Activated CD4-positive, alpha-beta T cell treated with anti-CD3 and anti-CD28 coated beads, Interleukin-2, amount 50 U/mL, for 24 hours (primary cell): ENCODE measurements around the gene PRL.

Experiments
- DNase-seq, 2 donors: peaks; one replicate each; pipeline ENCODE4 v3.0.0-alpha.2; 2020; ENCODE audit warnings: low read depth in 1 of 2, low spot score in 1 of 2

Gene PRL

DNA sequence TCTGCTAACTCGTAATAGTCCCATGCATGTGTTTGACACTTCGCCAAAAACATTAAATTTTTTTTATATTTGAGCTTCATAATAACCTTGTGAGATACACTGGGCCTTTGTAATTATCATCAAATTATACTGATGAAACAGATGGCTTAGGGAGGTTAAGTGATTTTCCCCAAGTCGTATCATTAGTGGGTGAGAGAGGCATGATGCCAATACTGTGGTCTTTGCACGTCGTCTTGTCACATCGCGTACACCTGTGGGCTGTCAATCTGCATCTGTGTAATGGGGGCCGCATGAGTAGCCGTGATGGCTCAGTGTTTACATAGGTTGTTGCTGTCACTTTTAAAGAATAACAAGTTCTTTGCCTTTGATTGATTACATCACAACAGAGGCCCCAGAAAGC, 1.7 kb downstream of the PRL start:
- DNase-seq: no peak

DNA sequence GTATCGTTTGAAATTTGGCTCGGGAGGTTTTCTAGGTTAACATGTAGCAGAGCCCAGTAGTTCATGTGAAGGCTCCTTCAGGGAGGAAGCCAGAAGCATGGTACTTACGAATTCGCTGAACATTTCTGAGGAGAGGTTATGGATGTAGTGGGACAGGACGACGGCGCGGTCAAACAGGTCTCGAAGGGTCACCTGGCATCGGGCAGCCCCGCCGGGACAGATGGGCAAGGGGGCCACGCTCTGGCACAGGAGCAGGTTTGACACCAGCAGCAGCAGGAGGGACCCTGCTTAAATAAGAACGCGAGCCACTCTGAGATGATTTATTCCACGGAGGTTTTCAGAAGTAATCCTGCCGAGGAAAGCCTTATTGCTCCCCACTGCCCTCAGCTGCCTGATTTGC, 2.5 kb downstream of the PRL start:
- no peak for DNase-seq

DNA sequence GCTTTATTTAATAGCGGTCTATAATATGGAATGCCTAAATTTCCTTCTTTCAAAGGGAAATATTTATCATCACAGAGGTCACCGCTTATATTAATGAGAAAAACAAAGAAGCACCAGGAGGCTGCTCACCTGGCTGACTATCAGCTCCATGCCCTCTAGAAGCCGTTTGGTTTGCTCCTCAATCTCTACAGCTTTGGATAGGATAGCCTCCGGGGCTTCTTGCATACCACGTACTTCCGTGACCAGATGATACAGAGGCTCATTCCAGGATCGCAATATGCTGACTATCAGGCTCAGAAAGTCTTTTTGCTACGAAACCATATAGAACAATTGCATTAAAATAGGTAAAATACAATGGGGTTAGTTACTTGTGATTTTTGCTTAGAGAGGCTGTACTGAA, 6.8 kb downstream of the PRL start:
- no peak for DNase-seq

DNA sequence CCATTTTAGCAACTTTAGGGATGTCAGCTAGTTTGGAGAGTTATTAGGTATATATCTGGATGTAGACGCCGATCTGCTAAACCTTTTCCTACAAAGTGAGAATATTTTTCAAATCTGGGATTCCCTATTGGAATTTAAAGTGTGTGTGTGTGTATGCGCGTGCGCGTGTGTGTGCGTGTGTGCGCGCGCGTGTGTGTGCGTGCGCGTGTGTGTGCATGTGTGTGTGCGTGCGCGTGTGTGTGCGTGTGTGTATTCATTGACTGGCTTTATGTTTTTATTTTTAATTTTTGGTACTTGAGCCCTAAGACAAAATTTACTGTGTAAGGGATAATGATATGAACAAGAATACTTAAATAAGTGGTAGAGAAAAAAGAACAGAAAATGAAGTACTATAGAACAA, 8.1 kb downstream of the PRL start:
- DNase-seq: no peak

DNA sequence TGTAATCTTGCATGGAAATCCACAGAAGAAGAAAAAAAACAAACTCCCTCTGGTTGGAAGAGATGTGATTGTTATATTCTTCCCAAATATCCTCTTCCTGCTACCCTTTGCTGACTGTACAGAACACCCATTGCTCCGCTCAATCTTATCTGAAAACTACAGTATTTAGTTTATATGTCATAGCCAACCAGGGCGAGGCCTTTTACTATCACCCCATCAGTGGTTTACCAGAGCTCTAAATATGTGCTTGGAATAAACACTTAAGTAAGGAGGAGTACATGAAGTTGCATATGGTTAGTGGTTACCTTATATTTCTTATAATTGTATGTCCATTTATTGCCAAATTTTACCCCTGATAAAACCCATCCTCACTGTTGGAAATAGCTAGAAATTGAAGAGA, 12.2 kb downstream of the PRL start:
- DNase-seq: no peak

DNA sequence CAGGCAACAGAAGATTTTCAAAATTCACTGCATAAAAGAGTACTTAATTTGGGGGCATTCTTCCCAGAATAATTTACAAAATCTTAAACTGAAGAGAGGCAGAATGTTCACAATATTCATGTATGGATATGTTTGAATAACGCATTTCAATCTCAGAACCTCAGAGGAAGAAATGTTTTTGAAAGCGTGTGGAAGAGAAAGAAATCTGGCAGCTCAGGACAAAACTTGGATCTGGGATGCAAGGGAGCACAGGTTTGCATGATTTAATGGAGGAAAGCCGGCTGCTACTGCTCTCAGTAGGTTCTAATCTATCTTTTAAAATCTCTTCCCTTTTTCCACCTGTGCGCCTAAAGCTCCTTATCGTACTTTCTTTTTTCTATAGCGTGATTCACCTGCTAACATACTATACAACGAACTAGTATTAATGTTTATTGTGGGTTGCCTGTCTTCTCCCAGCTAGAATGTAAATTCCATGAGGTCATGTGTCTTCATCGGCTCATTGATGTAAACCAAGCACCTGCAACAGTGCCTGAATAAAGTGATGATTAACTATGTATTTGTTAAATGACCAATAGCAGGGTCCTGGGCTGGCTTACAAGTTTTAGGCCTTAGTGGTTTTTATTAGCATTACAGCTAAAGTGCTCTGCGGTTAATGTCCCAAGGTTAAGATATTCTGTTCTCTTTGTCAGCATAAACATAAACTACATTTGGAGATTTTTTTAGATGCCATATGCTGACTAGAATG, 15.3 kb downstream of the PRL start:
- no peak for DNase-seq

DNA sequence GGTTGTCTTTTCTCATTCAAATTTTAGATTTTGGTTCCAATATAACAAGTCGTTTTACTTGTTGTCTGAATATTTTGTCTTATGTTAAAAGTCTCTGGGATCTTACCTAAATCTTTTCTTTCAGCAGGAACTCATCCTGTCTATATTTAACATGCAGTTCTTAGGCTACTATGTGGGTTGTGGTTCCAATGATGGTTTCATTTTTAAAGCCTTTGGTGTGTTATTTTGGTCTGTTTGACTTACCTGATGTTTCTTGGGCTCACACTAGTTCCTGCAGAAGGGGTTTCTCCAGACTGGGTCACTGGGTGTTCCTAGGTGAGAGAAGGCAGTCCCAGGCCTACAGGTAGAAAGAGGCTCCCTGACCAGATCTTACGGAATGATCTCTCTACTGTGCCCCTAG, 17.4 kb downstream of the PRL start:
- no peak for DNase-seq

DNA sequence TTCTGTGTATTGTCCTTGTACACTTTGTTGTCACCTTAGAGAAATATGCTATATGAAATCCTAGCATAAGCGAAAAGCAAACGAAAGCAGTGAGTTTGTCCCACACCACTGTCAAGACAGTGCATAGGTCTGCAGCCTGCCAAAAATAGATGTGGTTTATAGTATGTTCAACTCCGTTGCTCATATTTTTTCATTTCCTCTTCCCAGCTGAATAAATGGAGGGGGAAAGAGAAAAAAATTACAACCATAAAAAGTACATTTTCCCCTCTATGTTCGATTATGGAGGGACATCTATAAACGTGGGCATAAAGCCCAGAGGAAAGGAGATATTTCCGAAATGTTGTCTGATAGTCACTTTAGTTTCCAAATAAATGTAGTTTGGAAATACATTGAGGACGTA, 25.8 kb downstream of the PRL start:
- DNase-seq: no peak

DNA sequence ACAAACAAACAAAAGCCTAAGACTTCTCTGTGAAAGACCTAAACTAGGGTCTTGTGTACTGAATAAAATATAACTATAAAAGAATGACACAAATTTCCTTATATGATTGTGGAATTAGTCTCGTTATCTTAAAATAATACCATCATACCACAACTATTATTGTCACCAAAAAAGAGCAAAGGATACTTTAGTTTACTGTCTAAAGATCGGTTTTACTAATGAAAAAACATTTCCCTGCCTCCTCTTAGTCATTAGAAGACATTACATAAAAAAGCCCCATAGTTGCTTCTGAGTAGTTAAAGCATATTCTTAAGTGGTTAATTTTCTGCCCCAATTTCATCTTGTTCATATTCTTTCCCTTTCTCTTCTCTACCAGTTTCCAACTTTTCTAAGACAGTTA, 33.1 kb downstream of the PRL start:
- no peak for DNase-seq

DNA sequence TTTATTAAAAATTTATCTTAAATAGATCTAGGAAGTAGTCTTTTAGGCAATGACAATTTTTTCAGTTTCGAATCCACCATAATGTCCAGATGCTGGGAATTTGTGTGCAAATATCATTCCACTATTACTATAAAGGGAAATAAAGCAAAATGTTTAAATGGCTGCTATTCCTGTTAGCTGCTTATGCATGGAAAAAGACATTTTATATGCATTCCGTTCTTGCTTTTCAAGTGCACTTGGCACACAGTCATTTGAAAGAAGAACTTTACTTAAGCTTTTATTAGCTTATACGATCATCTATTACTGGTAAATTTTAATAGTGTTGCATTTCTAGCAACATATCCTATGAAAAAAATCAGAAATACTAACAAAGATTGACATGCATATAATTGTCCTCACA, 42.0 kb downstream of the PRL start:
- DNase-seq: no peak

DNA sequence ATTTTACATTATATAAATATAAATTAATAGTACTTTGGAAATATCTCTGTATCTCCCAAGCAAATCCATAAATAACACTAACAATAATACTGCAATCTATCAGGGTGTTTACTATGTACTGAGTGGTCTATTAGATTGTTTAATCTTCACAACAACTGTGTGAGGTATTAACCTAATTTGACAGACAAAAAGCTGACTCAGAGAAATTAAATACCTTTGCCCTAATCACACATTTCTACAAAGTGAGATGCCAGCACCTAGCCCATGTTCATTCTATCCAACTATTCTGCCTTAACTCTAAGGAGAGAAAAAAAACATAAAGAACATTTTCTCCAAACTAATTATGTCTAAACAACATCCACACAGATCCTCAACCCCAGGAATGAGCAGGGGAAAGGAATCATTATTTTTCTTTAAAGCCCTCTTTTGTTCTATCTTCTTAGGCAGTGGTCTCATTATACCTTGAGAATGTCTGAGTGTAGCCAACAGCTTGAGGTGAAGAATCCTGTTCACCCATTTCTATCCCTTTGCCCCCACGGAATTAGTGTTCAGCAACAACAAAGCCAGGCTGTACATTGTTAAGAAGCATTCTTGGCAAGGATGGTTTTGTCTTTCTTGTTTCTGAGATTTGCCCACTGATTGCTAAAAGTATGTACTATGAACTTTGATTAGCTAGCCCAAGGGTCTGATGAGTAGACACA, 42.7 kb downstream of the PRL start:
- no peak for DNase-seq

DNA sequence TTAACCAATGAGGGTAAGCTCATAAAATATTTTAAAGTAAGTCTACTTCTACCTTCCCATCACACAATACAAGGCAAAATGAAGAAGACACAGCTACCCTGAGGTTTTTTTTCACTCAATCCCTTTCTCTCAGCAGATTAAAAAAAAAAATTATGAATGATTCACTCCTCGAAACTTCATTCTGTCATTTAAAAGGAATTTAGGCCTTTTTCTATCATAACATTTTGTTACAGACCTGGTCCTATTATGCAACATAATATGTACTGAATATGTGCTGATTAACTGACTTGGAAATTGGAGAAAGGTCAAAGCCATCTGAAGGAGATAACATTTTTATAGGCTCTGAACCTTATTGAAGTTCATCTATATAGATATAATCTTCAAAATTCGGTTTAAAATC, 45.5 kb downstream of the PRL start:
- no peak for DNase-seq

DNA sequence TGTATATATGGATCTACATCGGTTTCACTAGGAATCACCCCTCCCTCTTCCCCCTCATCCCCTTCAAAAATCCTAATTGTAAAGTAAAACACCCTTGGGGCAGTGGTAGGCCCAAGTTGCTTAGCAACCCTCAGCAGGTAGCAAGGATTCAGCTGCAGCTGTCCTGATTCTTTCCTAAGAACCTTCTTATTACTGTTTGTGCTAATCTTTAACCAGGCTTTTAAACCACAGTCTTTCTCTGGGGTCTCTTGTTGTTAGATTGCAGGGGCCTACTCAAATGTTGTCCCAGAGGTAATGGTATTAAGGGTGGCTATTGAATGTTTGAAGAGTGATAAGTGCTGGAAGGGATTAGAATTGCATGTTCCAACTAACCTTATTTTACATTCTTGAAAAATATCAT, 46.4 kb downstream of the PRL start:
- no peak for DNase-seq

DNA sequence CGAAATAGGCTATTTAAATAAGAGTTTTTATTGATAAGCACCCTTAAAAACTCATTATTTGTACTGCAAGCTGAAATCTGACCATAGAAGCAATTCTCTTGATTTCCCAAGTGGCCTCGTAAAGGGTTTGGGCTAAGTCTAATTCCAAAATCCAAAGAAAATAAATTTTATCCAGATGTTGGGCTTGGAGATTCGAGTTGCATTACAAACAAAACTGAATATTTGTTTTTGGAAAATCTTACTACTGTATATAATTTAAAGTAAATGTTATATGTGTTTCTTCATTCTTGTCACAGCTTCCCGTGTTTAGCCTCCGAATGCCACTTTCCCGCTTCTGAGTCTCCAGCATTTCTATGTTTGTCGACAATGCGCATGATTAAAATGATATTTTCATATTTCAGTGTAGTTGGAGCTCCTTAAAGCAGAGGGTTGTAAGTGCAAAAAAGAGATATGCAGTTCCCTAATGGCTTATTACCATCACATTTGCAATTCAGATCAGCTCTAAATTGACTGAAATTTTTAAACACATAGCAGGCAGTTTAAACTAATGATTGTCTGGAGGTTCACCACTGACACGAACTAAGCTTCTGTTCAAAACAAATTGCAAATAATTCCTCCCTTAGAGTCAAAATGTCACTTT, 47.0 kb downstream of the PRL start:
- no peak for DNase-seq

DNA sequence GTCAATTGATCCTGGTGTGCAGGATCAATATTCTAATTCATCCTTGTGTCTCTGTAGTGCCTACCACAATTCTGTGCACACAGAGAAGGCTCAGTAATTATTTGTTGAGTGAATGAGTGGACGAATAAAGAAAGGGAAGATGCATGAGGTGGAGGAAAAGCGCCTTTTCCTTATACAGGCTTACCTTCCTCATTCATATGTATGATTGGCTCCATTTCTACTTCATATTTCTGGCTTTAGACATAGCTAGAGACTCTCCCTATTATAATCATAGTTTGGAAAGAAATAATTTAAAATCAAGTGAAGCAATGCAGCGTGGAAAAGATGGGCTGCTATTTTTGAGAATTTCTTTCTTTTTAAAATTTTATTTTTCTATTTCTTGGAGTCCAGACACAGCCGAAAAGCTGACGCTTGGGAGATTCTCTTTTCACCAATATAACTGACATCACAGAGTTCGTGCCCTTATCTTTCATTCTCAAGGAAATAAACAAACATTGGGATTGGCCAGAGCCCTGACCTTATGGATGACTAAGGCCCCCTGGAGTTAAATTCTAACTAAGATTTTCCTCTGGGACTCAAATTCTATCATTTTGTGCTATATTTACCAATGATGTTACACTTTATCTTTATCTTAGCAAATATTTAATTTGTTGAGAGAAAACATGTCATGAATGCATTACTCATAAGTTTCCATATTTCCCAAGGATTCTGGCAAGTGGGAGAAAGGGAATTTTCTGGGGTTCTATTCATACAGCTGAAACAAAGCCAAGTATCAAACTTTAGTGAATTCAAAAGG, 48.1 kb downstream of the PRL start:
- DNase-seq: no peak

DNA sequence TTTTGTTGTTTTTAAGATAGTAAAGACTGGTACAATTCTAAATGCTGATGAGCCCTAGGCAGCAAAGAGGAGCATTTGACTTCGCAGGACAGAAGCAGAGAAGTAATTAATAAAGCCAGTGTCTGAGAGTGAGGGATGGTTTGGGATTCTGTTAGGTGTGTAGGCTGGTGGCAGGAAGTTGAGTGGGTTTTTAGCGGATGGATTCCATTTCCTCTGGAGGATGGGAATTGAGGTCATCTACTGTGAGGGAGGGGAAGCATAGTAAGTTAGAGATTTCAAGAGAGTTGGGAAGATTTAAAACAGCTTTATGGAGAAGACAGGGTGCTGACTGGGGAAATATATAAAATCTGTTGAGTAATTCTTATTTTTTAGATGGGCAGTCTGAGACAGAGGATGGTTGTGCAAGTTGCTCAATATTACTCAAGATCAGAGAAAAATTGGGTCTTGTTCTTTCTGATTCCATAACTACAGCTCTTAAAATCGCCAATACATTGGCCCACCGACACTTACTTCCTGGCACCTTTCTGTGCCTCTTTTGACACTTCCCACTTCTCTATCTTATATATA, 48.8 kb downstream of the PRL start:
- DNase-seq: no peak

DNA sequence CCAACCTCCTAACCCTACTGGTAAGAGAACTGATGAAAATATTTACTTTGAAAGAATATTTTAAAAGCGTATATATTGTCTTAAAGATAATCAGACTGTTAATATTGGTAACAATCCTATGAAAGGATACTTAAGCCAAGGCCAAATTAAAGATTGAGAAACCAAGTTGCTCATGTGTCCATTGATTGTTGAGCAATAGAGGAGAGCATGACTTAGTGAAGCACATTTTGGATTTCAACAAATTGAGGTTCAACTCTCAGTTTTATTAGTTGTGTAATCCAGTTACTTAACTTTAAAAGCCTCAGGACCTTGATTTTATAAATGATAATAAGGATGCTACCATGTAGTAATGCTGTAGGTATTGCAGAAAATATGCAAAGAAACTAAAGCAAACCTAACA, 56.8 kb downstream of the PRL start:
- DNase-seq: no peak

DNA sequence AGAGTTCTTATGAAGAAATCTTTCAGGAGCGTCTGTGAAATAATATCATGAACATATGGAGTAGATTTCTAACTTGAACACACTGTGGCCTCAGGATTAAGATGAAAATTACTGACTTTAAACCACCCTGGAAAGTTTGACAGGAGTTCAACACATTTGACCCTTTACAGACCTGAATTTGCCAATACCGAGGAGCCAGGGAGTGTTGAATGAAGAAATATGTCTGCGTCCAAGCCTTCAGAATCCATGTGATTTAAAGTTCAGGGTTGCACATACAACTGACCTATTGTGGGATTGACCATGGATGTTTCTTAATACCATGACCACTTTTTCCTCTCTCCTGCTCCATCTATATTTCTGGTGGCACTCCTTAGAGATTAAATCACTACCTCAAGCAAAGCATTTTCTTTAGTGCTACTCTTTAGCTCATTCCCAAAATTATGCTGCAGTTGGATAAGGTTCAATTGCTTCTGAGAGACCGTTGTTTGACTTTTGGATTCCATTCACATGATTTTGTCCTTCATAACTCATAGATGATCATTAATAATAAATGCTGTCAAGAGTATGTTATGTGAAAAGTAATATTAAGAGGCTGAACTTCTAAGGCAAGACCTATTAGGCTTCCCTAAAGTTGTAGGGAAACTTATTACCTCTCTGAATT, 57.4 kb downstream of the PRL start:
- DNase-seq: no peak

DNA sequence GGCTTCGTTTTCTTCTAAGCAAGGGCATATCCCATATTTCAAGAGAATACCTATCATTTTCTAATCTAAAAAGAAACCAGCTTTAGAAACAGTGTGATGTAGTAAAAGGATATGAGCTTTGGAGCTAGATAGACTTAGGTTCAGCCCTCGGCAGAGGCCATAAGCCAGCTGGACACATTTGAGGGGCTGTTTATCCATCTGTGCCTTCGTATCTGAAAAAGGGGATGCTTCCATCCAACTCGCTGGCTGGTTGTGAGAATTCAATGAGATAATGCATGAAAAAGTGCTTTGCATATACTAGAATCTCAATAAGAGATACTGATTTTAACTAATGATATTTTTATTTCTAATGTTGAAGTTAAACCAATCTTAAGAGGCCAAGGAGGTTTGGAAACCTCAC, 58.0 kb downstream of the PRL start:
- DNase-seq: no peak

DNA sequence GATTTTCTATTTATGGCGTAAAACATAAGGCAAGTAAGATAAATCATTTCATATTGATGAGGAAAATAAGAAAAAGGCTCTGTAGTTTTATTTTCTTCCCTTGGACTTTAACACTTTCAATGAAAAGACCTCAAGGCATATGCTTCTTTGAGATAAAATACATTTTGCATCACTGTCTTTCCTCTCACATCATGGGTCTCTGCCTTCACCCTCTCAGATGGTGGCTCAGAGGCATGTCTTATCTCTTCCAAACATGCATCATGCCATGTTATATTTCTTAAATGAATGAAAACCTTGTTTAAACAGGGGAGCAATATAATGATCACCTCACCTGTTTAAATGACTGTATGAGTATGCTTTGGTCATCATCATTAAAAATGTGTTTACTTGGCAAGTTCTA, 59.3 kb downstream of the PRL start:
- no peak for DNase-seq
